Neuronal stem cell (in vitro differentiated cells): Measurements from ENCODE around the gene CDC14A.

ENCODE experiments used
- DNase-seq: peaks from one replicate; pipeline ENCODE4 v3.0.0-alpha.2; 2013; ENCODE audit warnings: low spot score
- H2AFZ ChIP-seq: one replicate; pipeline ENCODE4 v1.6.1; 2013; ENCODE audit warnings: mild to moderate bottlenecking, low read length, inconsistent platforms
- H2AK5ac ChIP-seq: 2 replicates; pipeline ENCODE4 v1.6.1; 2013; ENCODE audit warnings: low read depth, mild to moderate bottlenecking, inconsistent platforms, low read length, moderate library complexity, mixed read lengths
- H2BK120ac ChIP-seq: 2 replicates; pipeline ENCODE4 v1.6.1; 2013; ENCODE audit warnings: low read depth, mild to moderate bottlenecking, inconsistent platforms, low read length, moderate library complexity, mixed read lengths
- H2BK12ac ChIP-seq: one replicate; pipeline ENCODE4 v1.6.1; 2013; ENCODE audit warnings: low read length, inconsistent platforms
- H2BK15ac ChIP-seq: 2 replicates; pipeline ENCODE4 v1.6.1; 2013; ENCODE audit warnings: mild to moderate bottlenecking, low read length, inconsistent platforms, mixed read lengths
- H2BK5ac ChIP-seq: one replicate; pipeline ENCODE4 v1.6.1; 2013; ENCODE audit warnings: inconsistent platforms, mild to moderate bottlenecking, low read length, moderate library complexity
- H3K14ac ChIP-seq: one replicate; pipeline ENCODE4 v1.6.1; 2013; ENCODE audit warnings: low read length, inconsistent platforms
- H3K18ac ChIP-seq: 2 replicates; pipeline ENCODE4 v1.6.1; 2013; ENCODE audit warnings: low read length, inconsistent platforms
- H3K23ac ChIP-seq: 2 replicates; pipeline ENCODE4 v1.6.1; 2013; ENCODE audit warnings: low read depth, mild to moderate bottlenecking, mixed read lengths, low read length, inconsistent platforms; ENCODE audit not compliant: poor library complexity
- H3K27ac ChIP-seq: replicated peaks from 3 replicates; pipeline ENCODE4 v1.5.1; 2013; ENCODE audit warnings: low read length, inconsistent platforms
- H3K27me3 ChIP-seq, 3 experiments: 2 replicates each; pipeline ENCODE4 v1.6.1; 2013; ENCODE audit warnings: low read length in 3 of 3, mild to moderate bottlenecking in 2 of 3, inconsistent platforms in 1 of 3, low read depth in 1 of 3, mixed read lengths in 1 of 3, moderate library complexity in 1 of 3; ENCODE audit not compliant: control insufficient read depth in 3 of 3, insufficient read depth in 3 of 3
- H3K36me3 ChIP-seq, 2 donors: replicated peaks in 1 of 2; 2 replicates each; pipeline ENCODE4 v1.6.1; 2013; ENCODE audit warnings: low read length in 2 of 2; ENCODE audit not compliant: control insufficient read depth in 2 of 2, insufficient read depth in 2 of 2
- H3K4ac ChIP-seq: 2 replicates; pipeline ENCODE4 v1.6.1; 2013; ENCODE audit warnings: inconsistent platforms, mild to moderate bottlenecking, low read length, moderate library complexity
- H3K4me1 ChIP-seq, 2 donors: 1 replicate in 1 of 2; 2 replicates in 1 of 2; pipeline ENCODE4 v1.6.1; 2013; ENCODE audit warnings: low read length in 2 of 2, low read depth in 1 of 2; ENCODE audit not compliant: control insufficient read depth in 2 of 2, insufficient read depth in 1 of 2
- H3K4me2 ChIP-seq: one replicate; pipeline ENCODE4 v1.6.1; 2013; ENCODE audit warnings: mild to moderate bottlenecking, low read length, inconsistent platforms; ENCODE audit not compliant: insufficient read depth, poor library complexity, severe bottlenecking
- H3K4me3 ChIP-seq, 2 donors: 2 replicates each; pipeline ENCODE4 v1.5.1; 2013; ENCODE audit warnings: low read length in 2 of 2, mild to moderate bottlenecking in 2 of 2, inconsistent platforms in 1 of 2, moderate library complexity in 1 of 2
- H3K79me1 ChIP-seq: one replicate; pipeline ENCODE4 v1.6.1; 2013; ENCODE audit warnings: low read depth, mild to moderate bottlenecking, inconsistent platforms, low read length, moderate library complexity
- H3K9ac ChIP-seq: one replicate; pipeline ENCODE4 v1.6.1; 2013; ENCODE audit warnings: mild to moderate bottlenecking, low read depth, low read length, inconsistent platforms; ENCODE audit not compliant: poor library complexity
- H3K9me3 ChIP-seq, 2 donors: replicated peaks in 1 of 2; 2 replicates each; pipeline versions ENCODE3 to v1.6.1; 2013; ENCODE audit warnings: low read length in 2 of 2, mild to moderate bottlenecking in 2 of 2, inconsistent platforms in 1 of 2, low read depth in 1 of 2, mixed read lengths in 1 of 2, moderate library complexity in 1 of 2; ENCODE audit not compliant: control insufficient read depth in 2 of 2, insufficient read depth in 1 of 2
- H4K8ac ChIP-seq: one replicate; pipeline ENCODE4 v1.6.1; 2013; ENCODE audit warnings: low read depth, mild to moderate bottlenecking, inconsistent platforms, low read length, moderate library complexity
- H4K91ac ChIP-seq: one replicate; pipeline ENCODE4 v1.6.1; 2013; ENCODE audit warnings: low read length, low read depth, mild to moderate bottlenecking, inconsistent platforms; ENCODE audit not compliant: poor library complexity
- WGBS, 2 donors: extraction: QIAGEN DNeasy Blood & Tissue Kit; methylation state at CpG; one replicate each; pipeline ENCODE4 v1.1.7; 2013; ENCODE audit warnings: missing lambda C conversion rate in 2 of 2, mixed read lengths in 1 of 2; ENCODE audit not compliant: insufficient read length in 2 of 2, insufficient replicate concordance in 1 of 2; ENCODE audit errors: extremely low coverage in 2 of 2; 5-methylcytosine and 5-hydroxymethylcytosine counted together

CDC14A gene

DNA sequence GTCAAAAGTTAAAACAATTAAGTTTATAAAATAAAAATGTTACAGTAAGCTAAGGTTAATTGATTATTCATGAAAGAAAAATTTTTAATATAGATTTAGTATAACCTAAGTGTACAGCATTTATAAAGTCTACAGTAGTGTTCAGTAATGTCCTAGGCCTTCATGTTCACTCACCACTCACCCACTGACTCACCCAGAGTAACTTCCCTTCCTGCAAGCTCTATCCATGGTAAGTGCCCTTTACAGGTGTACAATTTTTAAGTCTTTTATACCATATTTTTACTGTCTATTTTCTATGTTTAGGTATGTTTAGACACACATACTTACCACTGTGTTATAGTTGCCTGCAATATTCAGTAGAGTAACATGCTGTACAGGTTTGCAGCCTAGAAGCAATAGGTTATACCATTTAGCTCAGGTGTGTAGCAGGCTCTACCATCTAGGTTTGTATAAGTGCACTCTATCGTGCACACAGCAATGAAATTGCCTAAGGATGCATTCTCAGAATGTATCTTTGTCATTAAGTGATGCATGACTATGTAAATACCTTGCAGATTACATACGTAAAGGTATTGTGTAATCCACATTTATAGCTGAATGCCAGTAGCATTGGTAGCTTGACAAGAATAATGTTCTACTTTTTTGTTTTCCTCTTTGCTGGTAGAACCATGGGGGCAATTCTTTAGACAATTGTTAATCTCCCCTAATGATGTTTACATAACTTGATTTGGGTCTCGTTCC, 149.9 kb downstream of the CDC14A start:
- no peak overlapping the region for H4K91ac ChIP-seq
- H3K9me3 ChIP-seq = no peaks in the 10 kb centered on the region
- no peak overlapping the region for H4K8ac ChIP-seq
- H3K23ac ChIP-seq = no peak overlapping the region
- no peak overlapping the region for H3K9ac ChIP-seq
- H3K18ac ChIP-seq = no peak overlapping the region
- no peak overlapping the region for H3K4me3 ChIP-seq
- H2AK5ac ChIP-seq = no peak overlapping the region
- no peak overlapping the region for H2BK15ac ChIP-seq
- H2AFZ ChIP-seq = no peak overlapping the region
- no peak overlapping the region for H3K27ac ChIP-seq
- H2BK12ac ChIP-seq = no peak overlapping the region
- no peak overlapping the region for H3K4me2 ChIP-seq
- DNase-seq = no peak
- H3K4ac ChIP-seq = no peak overlapping the region
- no peak overlapping the region for H3K14ac ChIP-seq
- no peaks in the 10 kb centered on the region for H3K79me1 ChIP-seq
- no peaks in the 10 kb centered on the region for H3K4me1 ChIP-seq
- H3K36me3 ChIP-seq = peaks cover 23 to 87% of the 10 kb centered on the region in 2 donors
- H3K27me3 ChIP-seq = no peaks in the 10 kb centered on the region
- no peak overlapping the region for H2BK5ac ChIP-seq
- H2BK120ac ChIP-seq = no peak overlapping the region
- WGBS, 2 donors = no CpG with 5 or more reads among the region's 3 CpGs

DNA sequence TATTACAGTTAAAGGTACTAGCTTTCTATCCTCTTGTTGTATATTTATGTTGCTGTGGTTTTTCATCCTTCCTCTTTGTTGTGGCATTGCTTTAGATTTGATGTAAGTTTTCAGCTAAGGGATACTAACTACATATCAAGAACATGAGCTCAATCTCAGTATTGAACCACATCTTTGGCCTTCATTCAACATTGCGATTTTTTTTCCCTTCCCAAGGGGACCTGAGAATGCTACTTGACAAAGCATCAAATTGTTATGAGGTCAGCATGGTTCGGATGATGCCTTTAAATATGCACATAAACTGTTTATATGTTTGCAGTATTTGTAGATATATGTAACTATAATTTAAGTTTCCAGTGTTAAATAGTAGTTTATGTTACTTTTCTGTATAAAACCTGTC, 153.9 kb downstream of the CDC14A start:
- H2AK5ac ChIP-seq = no peak overlapping the region
- no peak overlapping the region for H3K4ac ChIP-seq
- WGBS, 2 donors = no CpG with 5 or more reads among the region's 2 CpGs

DNA sequence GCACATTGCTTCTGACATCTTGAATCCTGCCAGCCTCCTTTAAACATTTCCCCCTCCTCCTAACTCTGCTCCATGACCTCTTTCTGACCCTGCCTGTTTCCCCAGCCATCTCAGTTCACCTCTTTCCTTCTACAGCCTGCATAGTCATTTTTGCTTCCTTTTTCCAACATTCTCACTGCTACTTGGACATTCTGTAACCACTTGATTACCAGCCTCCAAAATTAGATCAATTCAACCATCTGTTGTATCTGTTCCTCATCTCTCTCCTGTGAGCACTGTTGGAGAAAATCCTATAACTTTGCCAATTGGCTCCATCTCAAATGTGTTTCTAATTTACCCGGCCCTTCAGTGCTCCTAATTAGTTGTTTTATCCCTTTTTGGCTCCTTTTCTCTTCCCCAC, 158.1 kb downstream of the CDC14A start:
- Histone ChIP-seq H3K27me3 (no peaks in the 10 kb centered on the region), H2BK12ac (no peak overlapping the region), H3K36me3 (peaks cover 8 to 51% of the 10 kb centered on the region in 2 donors), H4K8ac (no peak overlapping the region), H2AFZ (no peak overlapping the region), H3K4ac (no peak overlapping the region), H3K27ac (no peak overlapping the region), H2BK5ac (no peak overlapping the region), H3K4me3 (no peak overlapping the region), H2AK5ac (no peak overlapping the region), H3K79me1 (no peaks in the 10 kb centered on the region), H3K9me3 (no peaks in the 10 kb centered on the region), H3K4me2 (no peak overlapping the region), H3K4me1 (no peaks in the 10 kb centered on the region), H3K23ac (no peak overlapping the region), H4K91ac (no peak overlapping the region), H3K9ac (no peak overlapping the region), H3K14ac (no peak overlapping the region), H2BK120ac (no peak overlapping the region), H3K18ac (no peak overlapping the region), H2BK15ac (no peak overlapping the region)
- no CpG with 5 or more reads among the region's 1 CpG for WGBS, 2 donors
- DNase-seq = no peak

More for the DNA sequence above, 153.9 kb downstream of the CDC14A start:
- H3K4me1 ChIP-seq = no peaks in the 10 kb centered on the region
- no peak overlapping the region for H3K4me3 ChIP-seq
- H3K23ac ChIP-seq = no peak overlapping the region
- H2BK15ac ChIP-seq = no peak overlapping the region
- H3K36me3 ChIP-seq = peaks cover 6 to 72% of the 10 kb centered on the region in 2 donors
- no peaks in the 10 kb centered on the region for H3K27me3 ChIP-seq
- H3K27ac ChIP-seq = no peak overlapping the region
- H3K4me2 ChIP-seq = no peak overlapping the region
- no peak overlapping the region for H2BK5ac ChIP-seq
- no peak overlapping the region for H2BK12ac ChIP-seq
- no peak overlapping the region for H2BK120ac ChIP-seq
- H4K91ac ChIP-seq = no peak overlapping the region
- DNase-seq = no peak
- no peak overlapping the region for H3K14ac ChIP-seq
- H3K9ac ChIP-seq = no peak overlapping the region
- H3K79me1 ChIP-seq = no peaks in the 10 kb centered on the region
- no peaks in the 10 kb centered on the region for H3K9me3 ChIP-seq
- H2AFZ ChIP-seq = no peak overlapping the region
- H4K8ac ChIP-seq = no peak overlapping the region
- H3K18ac ChIP-seq = no peak overlapping the region

- H3K27me3 ChIP-seq = no peaks in the 10 kb centered on the region
Measured at GRCh38 chr1:100511058-100511457, 158.8 kb downstream of the CDC14A start.

More at GRCh38 chr1:100511058-100511457, 158.8 kb downstream of the CDC14A start:
- Histone ChIP-seq H3K79me1 (no peaks in the 10 kb centered on the region), H2BK12ac (no peak overlapping the region), H3K36me3 (peaks cover 5 to 50% of the 10 kb centered on the region in 2 donors), H4K91ac (no peak overlapping the region), H2AFZ (no peak overlapping the region), H3K9me3 (no peaks in the 10 kb centered on the region), H3K4ac (no peak overlapping the region), H3K4me1 (no peaks in the 10 kb centered on the region), H3K18ac (no peak overlapping the region), H3K4me3 (no peak overlapping the region), H4K8ac (no peak overlapping the region), H3K4me2 (no peak overlapping the region), H2BK15ac (no peak overlapping the region), H3K23ac (no peak overlapping the region), H3K14ac (no peak overlapping the region), H3K27ac (no peak overlapping the region), H3K9ac (no peak overlapping the region), H2AK5ac (no peak overlapping the region), H2BK5ac (no peak overlapping the region), H2BK120ac (no peak overlapping the region)
- no CpG with 5 or more reads among the region's 4 CpGs for WGBS, 2 donors
- DNase-seq = no peak
